Measurements from ENCODE around the gene ATAD3C. TPM values are rescaled to one million over a fixed set of nuclear protein-coding genes. Genes with fewer than 3 reads are reported as not detected.
"Not testable (repeated sequence)": the region's sequence is repeated elsewhere in the genome, so short reads cannot be mapped to it uniquely, and the experiment has no call there.

ATAD3C gene
- total RNA-seq, 2 donors from 2014 or later: 1.7 to 2.4 TPM

- ATAC-seq; DNase-seq; intact Hi-C loops (cut with DNase I): not testable (repeated sequence)
These were observed 64.2 kb downstream of the ATAD3C start for GRCh38 chr1:1513675-1514074.

DNA sequence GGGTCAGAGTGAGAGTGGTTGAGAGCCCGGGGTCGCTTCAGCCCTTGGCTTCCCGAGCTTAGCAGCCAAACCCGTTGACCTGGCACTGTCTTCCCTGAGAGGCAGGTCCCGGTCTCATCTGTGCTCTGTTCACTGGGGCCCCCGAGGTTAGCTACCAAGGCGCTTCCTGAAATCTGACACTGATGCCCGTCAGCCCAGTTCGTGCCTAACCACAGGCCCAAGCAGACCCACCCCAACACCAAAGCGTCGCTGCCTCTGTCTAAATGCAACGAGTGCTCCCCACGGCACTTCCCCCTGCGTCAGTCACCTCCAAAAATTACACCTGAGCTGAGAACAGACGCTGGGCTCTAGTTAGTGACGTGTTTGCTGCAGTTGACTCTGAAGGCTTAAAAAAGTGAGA is 64.9 kb downstream of the ATAD3C start:
- DNase-seq; ATAC-seq; intact Hi-C loops (cut with DNase I): not testable (repeated sequence)

GRCh38 chr1:1516923-1517322 is 67.4 kb downstream of the ATAD3C start:
- intact Hi-C loops (cut with DNase I); ATAC-seq; DNase-seq: not testable (repeated sequence)

DNA sequence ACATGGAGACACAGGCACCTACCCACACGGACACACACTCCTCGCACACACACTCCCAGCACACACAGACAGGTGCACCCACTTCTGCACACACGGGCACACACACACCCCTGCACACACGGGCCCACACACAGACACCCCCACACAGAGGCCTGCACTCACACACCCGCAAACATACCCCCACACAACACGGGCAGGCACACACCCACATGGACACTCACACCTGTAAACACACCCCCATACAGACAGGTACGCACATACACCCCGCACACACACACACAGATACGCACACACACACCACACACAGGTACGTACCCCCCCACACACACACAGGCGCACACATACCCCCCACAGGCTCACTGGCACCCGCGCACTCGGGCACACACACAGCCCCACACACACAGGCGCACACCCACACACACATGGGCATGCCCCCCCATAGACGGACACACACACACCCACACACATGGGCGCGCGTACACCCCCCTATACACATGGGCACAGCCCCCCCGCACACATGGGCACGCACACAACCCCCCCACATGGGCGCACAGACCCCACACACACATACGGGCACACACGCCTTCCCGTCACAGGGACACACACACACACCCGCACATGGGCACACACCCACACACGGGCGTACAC is 68.6 kb downstream of the ATAD3C start:
- DNase-seq (no peak), ATAC-seq (no peak)
- intact Hi-C loops (cut with DNase I): no loop called here

- DNase-seq; ATAC-seq; intact Hi-C loops (cut with DNase I): not testable (repeated sequence)
These were observed 69.1 kb downstream of the ATAD3C start for GRCh38 chr1:1518621-1519007.

Other genes with a start within 250 kb of the ATAD3C start
- gene TNFRSF18, start 243.1 kb upstream of the ATAD3C start, total RNA-seq: under 1 TPM in 1 of 2 donors, not detected in 1; 0.44 TPM
- gene TNFRSF4, start 235.5 kb upstream of the ATAD3C start, total RNA-seq: 1 to 10 TPM; 1.2 to 1.6 TPM
- 100 to 1,000 TPM; 132 to 173 TPM for gene SDF4, start 217.7 kb upstream of the ATAD3C start, total RNA-seq
- gene B3GALT6, start 217.5 kb upstream of the ATAD3C start, total RNA-seq: 10 to 100 TPM; 11.3 to 16.0 TPM
- gene C1QTNF12, start 203.0 kb upstream of the ATAD3C start, total RNA-seq: 1 to 10 TPM in 1 of 2 donors, not detected in 1; 1.5 TPM
- gene UBE2J2, start 175.8 kb upstream of the ATAD3C start, total RNA-seq: 10 to 100 TPM; 35.9 to 41.5 TPM
- gene SCNN1D, start 169.3 kb upstream of the ATAD3C start, total RNA-seq: 1 to 10 TPM; 3.5 to 4.1 TPM
- gene ACAP3, start 141.8 kb upstream of the ATAD3C start, total RNA-seq: 10 to 100 TPM; 36.2 to 46.7 TPM
- gene PUSL1, start 141.1 kb upstream of the ATAD3C start, total RNA-seq: 10 to 100 TPM; 11.4 to 12.2 TPM
- 10 to 100 TPM; 48.5 to 60.0 TPM for gene INTS11, start 125.0 kb upstream of the ATAD3C start, total RNA-seq
- gene CPTP, start 124.9 kb upstream of the ATAD3C start, total RNA-seq: 10 to 100 TPM; 31.8 to 32.5 TPM
- under 1 TPM; 0.44 to 0.65 TPM for gene TAS1R3, start 118.4 kb upstream of the ATAD3C start, total RNA-seq
- 10 to 100 TPM; 63.5 to 69.2 TPM for gene DVL1, start 100.3 kb upstream of the ATAD3C start, total RNA-seq
- 10 to 100 TPM; 38.3 to 44.3 TPM for gene MXRA8, start 91.1 kb upstream of the ATAD3C start, total RNA-seq
- gene AURKAIP1, start 74.5 kb upstream of the ATAD3C start, total RNA-seq: 100 to 1,000 TPM; 184 to 199 TPM
- gene CCNL2, start 50.4 kb upstream of the ATAD3C start, total RNA-seq: 10 to 100 TPM; 56.0 to 89.0 TPM
- 100 to 1,000 TPM; 112 to 134 TPM for gene MRPL20, start 42.4 kb upstream of the ATAD3C start, total RNA-seq
- 1 to 10 TPM; 2.2 to 3.0 TPM for gene ANKRD65, start 28.4 kb upstream of the ATAD3C start, total RNA-seq
- 10 to 100 TPM; 24.9 to 66.4 TPM for gene VWA1, start 14.0 kb upstream of the ATAD3C start, total RNA-seq
- gene ATAD3B, start 22.1 kb downstream of the ATAD3C start, total RNA-seq: 1 to 10 TPM; 6.9 to 7.3 TPM
- 10 to 100 TPM; 14.1 to 24.3 TPM for gene ATAD3A, start 62.5 kb downstream of the ATAD3C start, total RNA-seq
- gene TMEM240, start 90.9 kb downstream of the ATAD3C start, total RNA-seq: 1 to 10 TPM; 4.6 to 5.4 TPM
- gene SSU72, start 125.2 kb downstream of the ATAD3C start, total RNA-seq: 100 to 1,000 TPM; 107 to 118 TPM
- 1 to 10 TPM; 1.3 to 2.5 TPM for gene FNDC10, start 150.4 kb downstream of the ATAD3C start, total RNA-seq
- 10 to 100 TPM; 56.4 to 58.1 TPM for gene MIB2, start 165.8 kb downstream of the ATAD3C start, total RNA-seq
- 10 to 100 TPM in 1 of 2 donors, 1 to 10 TPM in 1; 9.5 to 11.0 TPM for gene MMP23B, start 182.5 kb downstream of the ATAD3C start, total RNA-seq
- 10 to 100 TPM; 17.0 to 18.8 TPM for gene CDK11B, start 209.3 kb downstream of the ATAD3C start, total RNA-seq
- gene SLC35E2B, start 243.1 kb downstream of the ATAD3C start, total RNA-seq: 10 to 100 TPM; 15.3 to 24.6 TPM

Data from left cardiac atrium (tissue), 4 donors.